CD14-positive monocyte (primary cell): ENCODE measurements around the gene MYRF. TPM values are rescaled to one million over a fixed set of nuclear protein-coding genes. Genes with fewer than 3 reads are reported as not detected.
A peak's percentile ranks its signal among the peaks of the same experiment; 100 is the strongest.

Experiments
- DNase-seq, 3 donors: peaks; one replicate each; pipeline ENCODE4 v3.0.0-alpha.2; 2011 to 2022
- H2AFZ ChIP-seq: 2 replicates; pipeline ENCODE4 v1.6.0; 2012; ENCODE audit warnings: mild to moderate bottlenecking, low read depth, low read length, inconsistent platforms; ENCODE audit not compliant: insufficient read depth, poor library complexity, severe bottlenecking
- H3K27ac ChIP-seq, 2 donors: 1 replicate in 1 of 2; 2 replicates in 1 of 2; pipeline ENCODE4 v1.5.1; 2012 to 2013; ENCODE audit warnings: low read length in 2 of 2, control low read depth in 1 of 2, inconsistent platforms in 1 of 2, low read depth in 1 of 2, mild to moderate bottlenecking in 1 of 2
- H3K27me3 ChIP-seq, 2 donors: one replicate each; pipeline versions ENCODE4 v1.6.0 to v1.6.1; 2011 to 2013; ENCODE audit warnings: low read length in 2 of 2; ENCODE audit not compliant: control insufficient read depth in 2 of 2, insufficient read depth in 2 of 2
- H3K36me3 ChIP-seq, 2 donors: replicated peaks in 1 of 2; 1 replicate in 1 of 2; 2 replicates in 1 of 2; pipeline versions ENCODE4 v1.5.1 to v1.6.1; 2012 to 2013; ENCODE audit warnings: low read length in 2 of 2, control low read depth in 1 of 2, inconsistent platforms in 1 of 2, mild to moderate bottlenecking in 1 of 2; ENCODE audit not compliant: insufficient read depth in 2 of 2, control insufficient read depth in 1 of 2
- H3K4me1 ChIP-seq, 2 donors: 1 replicate in 1 of 2; 2 replicates in 1 of 2; pipeline versions ENCODE4 v1.5.1 to v1.6.1; 2012 to 2013; ENCODE audit warnings: low read length in 2 of 2, control low read depth in 1 of 2, inconsistent platforms in 1 of 2, mild to moderate bottlenecking in 1 of 2, moderate library complexity in 1 of 2; ENCODE audit not compliant: insufficient read depth in 2 of 2, control insufficient read depth in 1 of 2
- H3K4me2 ChIP-seq: replicated peaks from 2 replicates; pipeline ENCODE3; 2012; ENCODE audit warnings: low read length, moderate library complexity, mild to moderate bottlenecking; ENCODE audit not compliant: poor library complexity, severe bottlenecking; ENCODE audit errors: extremely low read depth
- H3K4me3 ChIP-seq, 3 experiments: fragments of 200-600 bp in 1 of 3; sonication (generic) in 1 of 3; replicated peaks in 1 of 3; 1 replicate in 2 of 3; 2 replicates in 1 of 3; pipeline ENCODE4 v1.5.1; 2011 to 2013; ENCODE audit warnings: low read length in 3 of 3, mild to moderate bottlenecking in 3 of 3, control low read depth in 2 of 3, low read depth in 2 of 3, inconsistent platforms in 1 of 3, moderate library complexity in 1 of 3
- H3K79me2 ChIP-seq: 2 replicates; pipeline ENCODE4 v1.6.0; 2012; ENCODE audit warnings: mild to moderate bottlenecking, control low read depth, inconsistent platforms, low read length, moderate library complexity; ENCODE audit not compliant: insufficient read depth
- H3K9ac ChIP-seq: 2 replicates; pipeline ENCODE4 v1.6.0; 2017; ENCODE audit warnings: low read length, mild to moderate bottlenecking; ENCODE audit not compliant: insufficient read depth, poor library complexity, severe bottlenecking
- H3K9me3 ChIP-seq, 2 donors: replicated peaks in 1 of 2; 1 replicate in 1 of 2; 2 replicates in 1 of 2; pipeline versions ENCODE4 v1.5.1 to v1.6.1; 2012 to 2013; ENCODE audit warnings: low read length in 2 of 2, control low read depth in 1 of 2; ENCODE audit not compliant: control insufficient read depth in 1 of 2, insufficient read depth in 1 of 2
- H4K20me1 ChIP-seq: 2 replicates; pipeline ENCODE4 v1.6.0; 2012; ENCODE audit warnings: mild to moderate bottlenecking, low read length, control low read depth, moderate library complexity; ENCODE audit not compliant: insufficient read depth
- H3K27ac Mint-ChIP-seq, 7 donors: one replicate each; pipeline ENCODE4 v1.8.0; 2020; ENCODE audit warnings: mild to moderate bottlenecking in 7 of 7, mixed read lengths in 7 of 7, moderate library complexity in 6 of 7, inconsistent platforms in 2 of 7
- H3K27me3 Mint-ChIP-seq, 3 donors: one replicate each; pipeline ENCODE4 v1.8.0; 2021 to 2022; ENCODE audit warnings: low read depth in 3 of 3, mild to moderate bottlenecking in 3 of 3, mixed read lengths in 3 of 3, moderate library complexity in 3 of 3, inconsistent platforms in 1 of 3
- H3K36me3 Mint-ChIP-seq, 2 donors: one replicate each; pipeline ENCODE4 v1.8.0; 2020; ENCODE audit warnings: mixed read lengths in 2 of 2, inconsistent platforms in 1 of 2, mild to moderate bottlenecking in 1 of 2
- H3K4me1 Mint-ChIP-seq: one replicate; pipeline ENCODE4 v1.8.0; 2020; ENCODE audit warnings: mild to moderate bottlenecking, mixed read lengths
- H3K4me3 Mint-ChIP-seq, 2 donors: one replicate each; pipeline ENCODE4 v1.8.0; 2020; ENCODE audit warnings: mild to moderate bottlenecking in 2 of 2, mixed read lengths in 2 of 2, moderate library complexity in 1 of 2
- H3K9me3 Mint-ChIP-seq, 7 donors: one replicate each; pipeline ENCODE4 v1.8.0; 2020 to 2022; ENCODE audit warnings: mixed read lengths in 7 of 7, mild to moderate bottlenecking in 6 of 7, moderate library complexity in 6 of 7, inconsistent platforms in 2 of 7
- CTCF ChIP-seq: fragments of 200-600 bp; IDR thresholded peaks from one replicate; pipeline ENCODE4 v1.8.0; 2022; ENCODE audit warnings: antibody characterized with exemption, mild to moderate bottlenecking
- WGBS: methylation state at CpG from one replicate; pipeline ENCODE4 v1.1.5; 2013; ENCODE audit warnings: missing lambda C conversion rate; ENCODE audit not compliant: insufficient coverage; 5-methylcytosine and 5-hydroxymethylcytosine counted together
- intact Hi-C, 2 donors: fragments of 100-400 bp; cut with micrococcal nuclease; formaldehyde crosslinking; loops; one replicate each; pipeline versions ENCODE4 v1.15.0 to v1.15.1; 2023
- polyA plus RNA-seq, 3 donors: library from polyadenylated mRNA; depleted of rRNA in 1 of 3; unstranded in 2 of 3; stranded (reverse) in 1 of 3; fragments of 300-500 nt in 2 of 3; fragments of >200 nt in 1 of 3; fragmentation: Illumina TruSeq in 2 of 3; gene quantifications; 1 replicate in 2 of 3; 2 replicates in 1 of 3; pipeline ENCODE4 v1.2.3, GENCODE V29; 2012 to 2021

Gene MYRF
- polyA plus RNA-seq, 3 donors = 0.18 to 0.19 TPM; not detected in 1

GRCh38 chr11:61832207-61832606, 79.8 kb downstream of the MYRF start:
- no peak for TF ChIP-seq CTCF
- Histone ChIP-seq H3K4me3 (no peak overlapping the region), H2AFZ (no peak overlapping the region), H3K36me3 (no peaks in the 10 kb centered on the region), H3K27me3 (peaks cover 0 to 15% of the 10 kb centered on the region in 2 donors), H3K27ac (no peak overlapping the region), H3K79me2 (peaks cover 26% of the 10 kb centered on the region), H3K4me1 (peaks cover 74 to 84% of the 10 kb centered on the region in 2 donors), H3K4me2 (no peak overlapping the region), H3K9me3 (no peaks in the 10 kb centered on the region), H3K9ac (no peak overlapping the region), H4K20me1 (no peaks in the 10 kb centered on the region)
- WGBS = 55% methylated on average over 3 of the region's 4 CpGs
- no peak overlapping the region for H3K4me3 Mint-ChIP-seq
- H3K4me1 Mint-ChIP-seq = peaks cover 81% of the 10 kb centered on the region
- H3K27ac Mint-ChIP-seq = peak overlapping the region in 1 of 7 donors; percentile 48
- DNase-seq = no peak
- H3K27me3 Mint-ChIP-seq = peaks cover 13 to 18% (median 14%) of the 10 kb centered on the region in 3 donors
- intact Hi-C loops = loop anchor here in 1 of 2 donors (5.0 kb wide), 1 partner anchor 35 kb away; no protein-coding TSS in a partner anchor
- peaks cover 0 to 3% (median 0%) of the 10 kb centered on the region in 7 donors for H3K9me3 Mint-ChIP-seq
- H3K36me3 Mint-ChIP-seq = peaks cover 6 to 7% of the 10 kb centered on the region in 2 donors

GRCh38 chr11:61832754-61833153, 80.3 kb downstream of the MYRF start:
- Histone ChIP-seq H3K36me3 (no peaks in the 10 kb centered on the region), H3K9me3 (no peaks in the 10 kb centered on the region), H4K20me1 (no peaks in the 10 kb centered on the region), H3K27me3 (peaks cover 0 to 15% of the 10 kb centered on the region in 2 donors), H3K79me2 (peaks cover 26% of the 10 kb centered on the region), H3K27ac (no peak overlapping the region), H3K4me3 (no peak overlapping the region), H2AFZ (no peak overlapping the region), H3K9ac (no peak overlapping the region), H3K4me2 (no peak overlapping the region), H3K4me1 (peaks cover 74 to 79% of the 10 kb centered on the region in 2 donors)
- TF ChIP-seq CTCF = no peak
- no peak overlapping the region for H3K4me3 Mint-ChIP-seq
- no peak overlapping the region for H3K27ac Mint-ChIP-seq
- H3K4me1 Mint-ChIP-seq = peaks cover 79% of the 10 kb centered on the region
- peaks cover 0 to 3% (median 0%) of the 10 kb centered on the region in 7 donors for H3K9me3 Mint-ChIP-seq
- peaks cover 13 to 18% (median 14%) of the 10 kb centered on the region in 3 donors for H3K27me3 Mint-ChIP-seq
- intact Hi-C loops = loop anchor here in 1 of 2 donors (5.0 kb wide), 1 partner anchor 35 kb away; no protein-coding TSS in a partner anchor
- H3K36me3 Mint-ChIP-seq = peaks cover 6 to 9% of the 10 kb centered on the region in 2 donors
- no peak for DNase-seq
- 67% methylated on average over 7 of the region's 7 CpGs for WGBS
